A549 (cell line): ENCODE measurements around the gene PLEKHA1. TPM values are rescaled to one million over a fixed set of nuclear protein-coding genes. Genes with fewer than 3 reads are reported as not detected.

Source experiments
- ATAC-seq, 2 experiments: fragments of 200-7000 bp in 1 of 2; fragments of >200 bp in 1 of 2; cut with Nextera tagmentation in 1 of 2; cut with Tn5 transposase in 1 of 2; 3 replicates each; pipeline versions ENCODE4 v1.8.0 to v1.9.1; 2018 to 2020; ENCODE audit warnings: mild to moderate bottlenecking in 1 of 2, moderate library complexity in 1 of 2
- CTCF ChIA-PET: fragments of 300-600 bp; sonication (Branson Sonifier 250); formaldehyde crosslinking; extraction: SDS; loops from one replicate; lab custom pipeline; 2021; ENCODE audit warnings: antibody characterized with exemption, inconsistent platforms; lab: Yijun Ruan, JAX
- POLR2A ChIA-PET: fragments of 350-600 bp; formaldehyde crosslinking; extraction: SDS; loops from one replicate; lab custom pipeline; 2021; ENCODE audit warnings: antibody characterized with exemption, inconsistent platforms; lab: Yijun Ruan, JAX
- DNase-seq, 2 experiments: peaks; one replicate each; pipeline versions ENCODE4 v3.0.0 to v3.0.0-alpha.2; 2011 to 2016; ENCODE audit warnings: low read depth in 1 of 2, low spot score in 1 of 2
- FAIRE-seq: peaks from 2 replicates; lab custom pipeline; 2011; peaks lifted over from hg19 to GRCh38; lab: Jason Lieb, UNC
- H3K27ac ChIP-seq, 2 experiments: fragments of >200 bp; sonication (Bioruptor Twin); formaldehyde crosslinking; 3 replicates each; pipeline ENCODE4 v1.5.1; 2016 to 2017
- H3K4me1 ChIP-seq: fragments of >200 bp; sonication (Bioruptor Twin); formaldehyde crosslinking; 3 replicates; pipeline ENCODE4 v1.6.1; 2016
- H3K4me2 ChIP-seq: fragments of >200 bp; sonication (Bioruptor Twin); formaldehyde crosslinking; 3 replicates; pipeline ENCODE4 v1.6.1; 2016
- H3K4me3 ChIP-seq: fragments of >200 bp; sonication (Bioruptor Twin); formaldehyde crosslinking; 3 replicates; pipeline ENCODE4 v1.5.1; 2016
- H3K9me3 ChIP-seq: fragments of >200 bp; sonication (Bioruptor Twin); formaldehyde crosslinking; 3 replicates; pipeline ENCODE4 v1.6.1; 2016
- ATOH8 ChIP-seq: fragments of 250-450 bp; sonication (Bioruptor Pico); IDR thresholded peaks from 2 replicates; pipeline ENCODE4 v1.5.0; 2020; ENCODE audit warnings: low read depth, mild to moderate bottlenecking, moderate library complexity
- CHD4 ChIP-seq: fragments of 200-600 bp; sonication (generic); IDR thresholded peaks from 2 replicates; pipeline ENCODE4 v1.6.1; 2016; ENCODE audit warnings: antibody characterized with exemption, mild to moderate bottlenecking, borderline replicate concordance
- CTCF ChIP-seq: fragments of >200 bp; sonication (Bioruptor Twin); formaldehyde crosslinking; IDR thresholded peaks from 3 replicates; pipeline ENCODE4 v1.5.1; 2016
- E2F6 ChIP-seq: IDR thresholded peaks from 2 replicates; pipeline ENCODE4 v1.6.1; 2012; ENCODE audit warnings: low read depth, borderline replicate concordance
- FOSL2 ChIP-seq, 2 experiments: fragments of 450-650 bp in 1 of 2; fragments of >200 bp in 1 of 2; sonication (Bioruptor Twin) in 1 of 2; formaldehyde crosslinking; IDR thresholded peaks; 2 replicates each; pipeline versions ENCODE4 v1.5.0 to v1.6.1; 2016 to 2020; ENCODE audit warnings: mild to moderate bottlenecking in 1 of 2, moderate library complexity in 1 of 2
- HDAC2 ChIP-seq: fragments of 200-600 bp; sonication (generic); IDR thresholded peaks from 2 replicates; pipeline ENCODE4 v1.6.1; 2016
- HMGXB4 ChIP-seq: fragments of 250-450 bp; sonication (Bioruptor Pico); IDR thresholded peaks from 2 replicates; pipeline ENCODE4 v1.5.0; 2021; ENCODE audit warnings: mild to moderate bottlenecking, moderate library complexity, borderline replicate concordance
- HOXA7 ChIP-seq: fragments of 250-450 bp; sonication (Bioruptor Pico); IDR thresholded peaks from 2 replicates; pipeline ENCODE4 v1.5.0; 2020; ENCODE audit warnings: mild to moderate bottlenecking, moderate library complexity
- HOXB13 ChIP-seq: fragments of 250-450 bp; sonication (Bioruptor Pico); IDR thresholded peaks from 2 replicates; pipeline ENCODE4 v1.5.0; 2020; ENCODE audit warnings: low read depth, mild to moderate bottlenecking, moderate library complexity
- HOXB5 ChIP-seq: fragments of 250-450 bp; sonication (Bioruptor Pico); IDR thresholded peaks from 2 replicates; pipeline ENCODE4 v1.5.0; 2020; ENCODE audit warnings: mild to moderate bottlenecking, moderate library complexity
- MAX ChIP-seq: IDR thresholded peaks from 2 replicates; pipeline ENCODE4 v1.6.1; 2012
- PBX3 ChIP-seq: IDR thresholded peaks from 2 replicates; pipeline ENCODE4 v1.6.1; 2012
- RFX5 ChIP-seq: fragments of 450-650 bp; IDR thresholded peaks from 2 replicates; pipeline ENCODE4 v1.7.1; 2014; ENCODE audit warnings: antibody characterized with exemption, mild to moderate bottlenecking, moderate library complexity
- TP53 ChIP-seq: fragments of 250-450 bp; sonication (Bioruptor Pico); IDR thresholded peaks from 2 replicates; pipeline ENCODE4 v1.5.0; 2021; ENCODE audit warnings: mild to moderate bottlenecking, moderate library complexity
- ZFP36 ChIP-seq: fragments of 450-650 bp; IDR thresholded peaks from 2 replicates; pipeline ENCODE4 v1.6.1; 2014; ENCODE audit warnings: borderline replicate concordance; ENCODE audit not compliant: partially characterized antibody
- WGBS: methylation state at CpG from one replicate; pipeline ENCODE4 v1.1.6; 2017; ENCODE audit errors: missing lambda C conversion rate; 5-methylcytosine and 5-hydroxymethylcytosine counted together
- polyA plus RNA-seq, 4 experiments: library from polyadenylated mRNA; depleted of rRNA in 3 of 4; stranded (reverse); fragments of >200 nt; fragmentation: RNase III in 1 of 4; extraction: RNeasy Plus Mini Kit Qiagen cat#74134 plus additional on column Dnase treatment in 1 of 4; gene quantifications; 2 replicates in 3 of 4; 3 replicates in 1 of 4; pipeline ENCODE4 v1.2.3, GENCODE V29; 2011 to 2017

Gene PLEKHA1
- polyA plus RNA-seq, 2 of the 4 experiments (the other 2 are of a cell fraction) = 26.7 to 62.4 TPM

GRCh38 chr10:122477436-122477835 is 102.9 kb downstream of the PLEKHA1 start:
- no peak for DNase-seq
- Histone ChIP-seq H3K9me3 (peaks cover 4% of the 10 kb centered on the region; the same call in 1 of the 3 replicates), H3K27ac (no peak overlapping the region), H3K4me1 (no peaks in the 10 kb centered on the region), H3K4me2 (no peak overlapping the region), H3K4me3 (no peak overlapping the region)
- CTCF ChIA-PET = interaction anchor here (1.1 to 2.6 kb wide), 2 partner anchors 42 to 88 kb away, joined by 3 to 11 read pairs; no protein-coding TSS in a partner anchor
- TF ChIP-seq ZFP36 = no peak
- no peak for TF ChIP-seq HDAC2
- TF ChIP-seq HOXB5 (CRISPR knock-in tag) = no peak
- no peak for TF ChIP-seq HMGXB4 (CRISPR knock-in tag)
- 65% methylated on average over 5 of the region's 5 CpGs for WGBS
- ATAC-seq = no peak; a peak in 1 of 6 replicates
- POLR2A ChIA-PET = no interaction called here
- FAIRE-seq = no peak

GRCh38 chr10:122478971-122479370 is 104.5 kb downstream of the PLEKHA1 start:
- TF ChIP-seq CTCF = no peak
- TF ChIP-seq MAX = no peak
- TF ChIP-seq HOXA7 (CRISPR knock-in tag) = no peak
- Histone ChIP-seq H3K4me2 (no peak overlapping the region), H3K27ac (no peak overlapping the region), H3K4me1 (no peaks in the 10 kb centered on the region), H3K4me3 (no peak overlapping the region), H3K9me3 (peaks cover 4% of the 10 kb centered on the region; the same call in 1 of the 3 replicates)
- no peak for DNase-seq
- no peak for ATAC-seq
- POLR2A ChIA-PET = interaction anchor here (0.6 kb wide), 1 partner anchor 10 kb away, joined by 3 read pairs; no protein-coding TSS in a partner anchor
- 80% methylated on average over 7 of the region's 7 CpGs for WGBS
- no peak for FAIRE-seq
- CTCF ChIA-PET = interaction anchor here (1.4 to 2.6 kb wide), 3 partner anchors 10 to 86 kb away, joined by 5 to 11 read pairs (median 8); no protein-coding TSS in a partner anchor

- POLR2A ChIA-PET = no interaction called here
- no peak for TF ChIP-seq CTCF
- TF ChIP-seq, all 56 proteins: peak for 0
- ATAC-seq (no peak), FAIRE-seq (no peak), DNase-seq (no peak)
- WGBS = 85% methylated on average over 10 of the region's 10 CpGs
- Histone ChIP-seq H3K27ac (no peak overlapping the region), H3K4me1 (no peaks in the 10 kb centered on the region), H3K4me3 (no peak overlapping the region), H3K4me2 (no peak overlapping the region), H3K9me3 (peaks cover 4% of the 10 kb centered on the region; the same call in 1 of the 3 replicates)
- CTCF ChIA-PET = interaction anchor here (0.7 to 2.5 kb wide), 3 partner anchors 11 to 201 kb away, joined by 3 to 8 read pairs (median 5); no protein-coding TSS in a partner anchor
These were observed 105.8 kb downstream of the PLEKHA1 start for GRCh38 chr10:122480146-122480833.

GRCh38 chr10:122481296-122482056 is 107.0 kb downstream of the PLEKHA1 start:
- no peak overlapping the region for H3K4me2 ChIP-seq
- WGBS = 61% methylated on average over 6 of the region's 6 CpGs
- no peak for ATAC-seq
- POLR2A ChIA-PET = no interaction called here
- no peak for FAIRE-seq
- no peak for TF ChIP-seq E2F6
- TF ChIP-seq FOSL2 (IDR thresholded peaks at IDR 0.05) = no peak
- no peak for TF ChIP-seq FOSL2 (CRISPR knock-in tag; IDR thresholded peaks at IDR 0.05)
- TF ChIP-seq HOXB13 = no peak
- TF ChIP-seq ATOH8 (CRISPR knock-in tag) = no peak
- no peak for TF ChIP-seq RFX5
- no peak for TF ChIP-seq PBX3
- TF ChIP-seq CHD4 = no peak
- no peak for TF ChIP-seq TP53
- TF ChIP-seq, all 56 proteins: peak for 0
- Histone ChIP-seq H3K9me3 (peaks cover 4% of the 10 kb centered on the region; the same call in 1 of the 3 replicates), H3K4me1 (no peaks in the 10 kb centered on the region), H3K27ac (no peak overlapping the region), H3K4me3 (no peak overlapping the region)
- DNase-seq = no peak
- CTCF ChIA-PET = interaction anchor here (0.7 kb wide), 1 partner anchor 202 kb away, joined by 3 read pairs; no protein-coding TSS in a partner anchor
